Left ventricle myocardium superior (tissue), 1 donor: ENCODE measurements around the gene FGFR3. TPM values are rescaled to one million over a fixed set of nuclear protein-coding genes. Genes with fewer than 3 reads are reported as not detected.

Experiments used
- ATAC-seq: fragments of 200-7000 bp; cut with Tn5 transposase; one replicate; pipeline ENCODE4 v1.9.1; 2020; ENCODE audit warnings: mild to moderate bottlenecking, moderate library complexity
- DNase-seq: peaks from one replicate; pipeline ENCODE4 v3.0.0-alpha.2; 2020
- intact Hi-C: fragments of 100-400 bp; cut with micrococcal nuclease; formaldehyde crosslinking; loops from one replicate; pipeline ENCODE4 v1.11.0; 2022
- total RNA-seq: library from RNA; stranded (reverse); fragmentation: NEBNext Ultra II Directional; extraction: Animal tissue kit (Norgen Biotek cat#: 25700); gene quantifications from one replicate; pipeline ENCODE4 v1.2.1, GENCODE V29; 2021
- donor health status: DM: no; HTN: yes; CAD: no; lungs with severe emphysema.

Gene FGFR3
- total RNA-seq, 1 donor from 2014 or later = 1.7 TPM

GRCh38 chr4:1796486-1797204 lies 3.6 kb downstream of the FGFR3 start:
- ATAC-seq (no peak), DNase-seq (no peak)
- intact Hi-C loops = no loop called here

GRCh38 chr4:1797298-1797860 lies 4.3 kb downstream of the FGFR3 start:
- no peak for ATAC-seq
- no peak for DNase-seq
- intact Hi-C loops = no loop called here

DNA sequence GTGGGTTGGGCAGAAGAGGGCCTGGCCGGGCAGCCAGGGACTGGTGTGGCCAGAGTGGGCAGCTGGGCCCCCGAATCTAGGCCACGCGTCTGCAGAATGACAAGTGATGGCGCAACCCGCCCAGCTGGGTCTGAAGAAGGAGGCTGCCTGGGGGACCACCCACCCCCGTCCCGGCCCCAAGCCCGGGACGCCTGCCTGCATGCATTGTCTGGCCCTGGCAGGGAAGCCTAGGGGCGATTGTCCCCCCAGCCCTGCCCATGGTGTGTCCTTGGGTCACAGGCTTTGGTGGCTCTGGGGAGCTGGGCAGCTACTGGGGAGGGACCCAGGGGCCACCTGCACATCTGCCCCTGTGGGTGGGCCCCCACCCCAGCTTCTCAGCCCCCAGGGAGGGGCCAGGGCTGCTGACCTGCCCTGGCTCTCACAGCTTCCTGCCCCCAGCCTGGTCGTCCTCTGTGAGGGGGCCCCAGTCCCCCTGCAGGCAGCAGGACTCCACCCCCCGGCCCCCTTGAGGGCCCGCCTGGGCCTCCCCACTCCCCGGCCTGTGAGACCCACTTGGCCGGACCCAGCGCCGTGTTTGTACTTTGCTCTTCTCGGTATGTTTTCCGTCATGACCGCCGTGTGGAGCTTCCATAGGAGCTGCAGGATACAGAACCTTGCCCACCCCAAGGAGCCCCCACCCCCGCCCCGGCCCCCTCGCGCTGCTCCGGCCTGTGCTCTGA lies 4.9 kb downstream of the FGFR3 start:
- DNase-seq = no peak
- ATAC-seq = no peak
- intact Hi-C loops = no loop called here

- DNase-seq (no peak), ATAC-seq (no peak)
- intact Hi-C loops = no loop called here
These were observed 5.7 kb downstream of the FGFR3 start for GRCh38 chr4:1798580-1799386.

GRCh38 chr4:1799387-1800375 lies 6.6 kb downstream of the FGFR3 start:
- ATAC-seq (no peak), DNase-seq (no peak)
- intact Hi-C loops = no loop called here

GRCh38 chr4:1800805-1801204 lies 7.7 kb downstream of the FGFR3 start:
- DNase-seq (no peak), ATAC-seq (no peak)
- intact Hi-C loops = no loop called here

GRCh38 chr4:1801286-1801958 lies 8.3 kb downstream of the FGFR3 start:
- ATAC-seq = no peak
- intact Hi-C loops = no loop called here
- DNase-seq = no peak

GRCh38 chr4:1802151-1802715 lies 9.1 kb downstream of the FGFR3 start:
- DNase-seq = peak; percentile 57
- ATAC-seq = peak; percentile 52
- intact Hi-C loops = no loop called here

DNA sequence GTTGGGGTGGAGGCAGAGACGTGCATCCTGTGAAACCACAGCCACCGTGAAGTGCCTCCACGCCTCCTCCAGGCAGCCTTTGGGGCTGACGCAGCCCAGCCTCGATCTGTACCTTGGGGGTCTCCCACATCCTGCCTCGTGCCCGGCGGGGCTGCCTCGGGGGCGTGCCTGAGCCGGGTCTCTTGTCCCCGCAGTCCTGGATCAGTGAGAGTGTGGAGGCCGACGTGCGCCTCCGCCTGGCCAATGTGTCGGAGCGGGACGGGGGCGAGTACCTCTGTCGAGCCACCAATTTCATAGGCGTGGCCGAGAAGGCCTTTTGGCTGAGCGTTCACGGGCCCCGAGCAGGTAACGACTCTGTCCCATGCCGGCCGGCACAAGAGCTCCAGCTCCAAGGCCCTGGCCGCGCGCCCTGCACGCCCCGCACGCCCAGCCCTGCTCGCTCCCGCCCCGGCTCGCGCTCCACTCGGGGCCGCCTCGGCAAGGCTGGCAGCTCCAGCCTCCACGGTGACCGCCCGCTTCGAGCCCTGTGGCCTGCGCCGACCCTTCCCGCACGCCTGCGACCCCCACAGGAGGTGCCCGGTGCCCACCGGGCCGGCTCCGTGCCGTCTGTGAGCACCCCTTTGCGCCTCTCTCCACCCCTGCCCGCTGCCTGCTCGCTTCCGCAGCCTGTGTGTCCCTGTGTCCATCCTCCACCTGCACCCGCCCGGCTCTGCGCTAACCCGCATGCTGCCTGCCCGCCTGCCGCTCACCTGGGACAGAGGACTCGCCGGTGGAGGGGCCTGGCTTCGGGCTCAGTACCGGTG lies 9.8 kb downstream of the FGFR3 start:
- DNase-seq (no peak), ATAC-seq (no peak)
- intact Hi-C loops = no loop called here

GRCh38 chr4:1803523-1804423 lies 10.7 kb downstream of the FGFR3 start:
- no peak for DNase-seq
- no peak for ATAC-seq
- intact Hi-C loops = no loop called here

GRCh38 chr4:1804638-1805492 lies 11.8 kb downstream of the FGFR3 start:
- intact Hi-C loops = no loop called here
- ATAC-seq (no peak), DNase-seq (no peak)

DNA sequence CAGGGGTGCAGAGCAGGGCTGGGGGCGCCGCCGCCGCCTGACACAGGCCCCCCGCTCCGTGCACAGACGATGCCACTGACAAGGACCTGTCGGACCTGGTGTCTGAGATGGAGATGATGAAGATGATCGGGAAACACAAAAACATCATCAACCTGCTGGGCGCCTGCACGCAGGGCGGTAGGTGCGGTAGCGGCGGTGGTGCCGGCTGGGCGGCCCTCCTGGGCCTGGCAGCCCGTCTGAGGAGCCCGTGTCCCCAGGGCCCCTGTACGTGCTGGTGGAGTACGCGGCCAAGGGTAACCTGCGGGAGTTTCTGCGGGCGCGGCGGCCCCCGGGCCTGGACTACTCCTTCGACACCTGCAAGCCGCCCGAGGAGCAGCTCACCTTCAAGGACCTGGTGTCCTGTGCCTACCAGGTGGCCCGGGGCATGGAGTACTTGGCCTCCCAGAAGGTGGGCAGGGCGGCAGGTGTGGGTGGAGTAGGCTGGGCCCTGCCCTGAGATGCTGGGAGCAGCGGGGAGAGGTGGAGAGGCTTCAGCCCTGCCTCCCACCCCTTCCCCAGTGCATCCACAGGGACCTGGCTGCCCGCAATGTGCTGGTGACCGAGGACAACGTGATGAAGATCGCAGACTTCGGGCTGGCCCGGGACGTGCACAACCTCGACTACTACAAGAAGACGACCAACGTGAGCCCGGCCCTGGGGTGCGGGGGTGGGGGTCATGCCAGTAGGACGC lies 12.6 kb downstream of the FGFR3 start:
- intact Hi-C loops = no loop called here
- no peak for ATAC-seq
- no peak for DNase-seq

- ATAC-seq (no peak), DNase-seq (no peak)
- intact Hi-C loops = no loop called here
These were observed 13.1 kb downstream of the FGFR3 start for GRCh38 chr4:1806223-1806564.

DNA sequence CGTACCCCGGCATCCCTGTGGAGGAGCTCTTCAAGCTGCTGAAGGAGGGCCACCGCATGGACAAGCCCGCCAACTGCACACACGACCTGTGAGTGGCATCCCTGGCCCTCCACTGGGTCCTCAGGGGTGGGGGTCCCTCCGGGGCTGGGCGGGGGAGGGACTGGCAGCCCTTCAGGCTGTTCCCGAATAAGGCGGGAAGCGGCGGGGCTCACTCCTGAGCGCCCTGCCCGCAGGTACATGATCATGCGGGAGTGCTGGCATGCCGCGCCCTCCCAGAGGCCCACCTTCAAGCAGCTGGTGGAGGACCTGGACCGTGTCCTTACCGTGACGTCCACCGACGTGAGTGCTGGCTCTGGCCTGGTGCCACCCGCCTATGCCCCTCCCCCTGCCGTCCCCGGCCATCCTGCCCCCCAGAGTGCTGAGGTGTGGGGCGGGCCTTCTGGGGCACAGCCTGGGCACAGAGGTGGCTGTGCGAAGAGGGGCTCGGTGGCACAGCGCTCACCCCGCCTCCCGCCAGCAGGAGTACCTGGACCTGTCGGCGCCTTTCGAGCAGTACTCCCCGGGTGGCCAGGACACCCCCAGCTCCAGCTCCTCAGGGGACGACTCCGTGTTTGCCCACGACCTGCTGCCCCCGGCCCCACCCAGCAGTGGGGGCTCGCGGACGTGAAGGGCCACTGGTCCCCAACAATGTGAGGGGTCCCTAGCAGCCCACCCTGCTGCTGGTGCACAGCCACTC lies 13.7 kb downstream of the FGFR3 start:
- ATAC-seq (no peak), DNase-seq (no peak)
- intact Hi-C loops = no loop called here
